Measurements from ENCODE around the gene KRTAP12-3.

- TF ChIP-seq POLR2A (IDR thresholded peaks at IDR 0.05) (no peak), CTCF (IDR thresholded peaks at IDR 0.05) (no peak)
Measured at GRCh38 chr21:44637018-44637850, 20.5 kb upstream of the KRTAP12-3 start, which contains the start of gene KRTAP10-10.
